ENCODE measurements around the gene STOML1. TPM values are rescaled to one million over a fixed set of nuclear protein-coding genes. Genes with fewer than 3 reads are reported as not detected.

STOML1 gene
- total RNA-seq, 1 experiment from 2014 or later: 2.5 TPM

GRCh38 chr15:73932381-73933191 is 59.5 kb downstream of the STOML1 start:
- no peak overlapping the region for H4K8ac ChIP-seq (replicated peaks; ENCODE audit: insufficient read length, low read depth, low read length)
- H3T11ph ChIP-seq (ENCODE audit: low read length): no peak overlapping the region
- H3K9ac ChIP-seq (ENCODE audit: extremely low read depth, insufficient read length, low read length): no peak overlapping the region
- H2AK5ac ChIP-seq (ENCODE audit: insufficient read length, low read length): no peak overlapping the region
- H3K4me1 Mint-ChIP-seq: peaks cover 26 to 32% of the 10 kb centered on the region in 2 experiments
- no peak for TF ChIP-seq CTCF (conservative IDR thresholded peaks at IDR 0.05)
- DNase-seq: no peak
- H2BK12ac ChIP-seq (ENCODE audit: insufficient read length, low read depth, low read length): no peak overlapping the region
- H4K20me1 ChIP-seq (ENCODE audit: control insufficient read depth, insufficient read depth, insufficient read length): no peaks in the 10 kb centered on the region
- no peaks in the 10 kb centered on the region for H3K27me3 ChIP-seq (ENCODE audit: insufficient read depth, low read length)
- 0 out of 2 replicates have a peak, but pooled peaks cover 2% of the 10 kb centered on the region for H3K4me1 ChIP-seq (ENCODE audit: insufficient read depth, low read length)
- no peak overlapping the region for H2BK15ac ChIP-seq (ENCODE audit: low read depth, low read length)
- H3K9me3 ChIP-seq (ENCODE audit: control insufficient read depth, low read depth, low read length): no peaks in the 10 kb centered on the region
- no peak overlapping the region for H2AFZ ChIP-seq (ENCODE audit: low read length)
- H3K56ac ChIP-seq (ENCODE audit: insufficient read length, low read depth, low read length): no peak overlapping the region
- no peak overlapping the region for H2BK5ac ChIP-seq (ENCODE audit: insufficient read length, low read length)
- no peak overlapping the region for H3K18ac ChIP-seq (ENCODE audit: insufficient read length, low read depth, low read length)
- H3K27ac Mint-ChIP-seq: no peak overlapping the region
- no peak overlapping the region for H4K5ac ChIP-seq (ENCODE audit: insufficient read length, low read depth, low read length)
- no peak overlapping the region for H3K4me2 ChIP-seq (ENCODE audit: insufficient read depth, insufficient read length, low read length)
- no peaks in the 10 kb centered on the region for H3K79me1 ChIP-seq (ENCODE audit: insufficient read depth, low read depth, low read length, poor library complexity, severe bottlenecking)
- H3K4me3 Mint-ChIP-seq: no peak overlapping the region
- peaks cover 3% of the 10 kb centered on the region for H3K27me3 Mint-ChIP-seq (ENCODE audit: low read depth)
- H2BK120ac ChIP-seq (ENCODE audit: low read depth, low read length, poor library complexity, severe bottlenecking): no peak overlapping the region
- WGBS (ENCODE audit: extremely low coverage, insufficient read length, low lambda C conversion rate): no CpG with 5 or more reads among the region's 6 CpGs
- no peaks in the 10 kb centered on the region for H3K79me2 ChIP-seq (ENCODE audit: insufficient read depth, low read length)
- no peak overlapping the region for H3K27ac ChIP-seq (ENCODE audit: insufficient read length, low read depth, low read length)
- H2BK20ac ChIP-seq (ENCODE audit: low read depth, low read length, poor library complexity, severe bottlenecking): no peak overlapping the region
- H3K23ac ChIP-seq (ENCODE audit: insufficient read length, low read depth, low read length): no peak overlapping the region
- no peaks in the 10 kb centered on the region for H3K36me3 Mint-ChIP-seq (ENCODE audit: insufficient read depth in 1 of 3, low read depth in 3 of 3)
- no peak overlapping the region for H3K4ac ChIP-seq (ENCODE audit: low read depth, low read length)
- H4K91ac ChIP-seq (ENCODE audit: insufficient read length, low read depth, low read length): no peak overlapping the region
- H3K14ac ChIP-seq (ENCODE audit: insufficient read depth, low read length): no peak overlapping the region
- H3K23me2 ChIP-seq (ENCODE audit: insufficient read length, low read depth, low read length, poor library complexity, severe bottlenecking): peaks cover 4% of the 10 kb centered on the region
- H3K9me3 Mint-ChIP-seq: no peaks in the 10 kb centered on the region

All from H9 (cell line).